Mammary epithelial cell (primary cell): ENCODE measurements around the gene FTH1.

ENCODE experiments used
- CTCF ChIP-seq, 2 donors: IDR thresholded peaks in 1 of 2; conservative IDR thresholded peaks in 1 of 2; 2 replicates each; pipeline ENCODE4 v1.5.1; 2011 to 2012; ENCODE audit warnings: inconsistent platforms in 2 of 2, low read length in 2 of 2, mild to moderate bottlenecking in 2 of 2, control low read depth in 1 of 2, low read depth in 1 of 2; ENCODE audit not compliant: insufficient read depth in 1 of 2; ENCODE audit errors: extremely low read depth in 1 of 2
- EZH2 ChIP-seq: IDR thresholded peaks from 2 replicates; pipeline ENCODE4 v1.6.1; 2012; ENCODE audit warnings: low read length, inconsistent platforms, borderline replicate concordance

GRCh38 chr11:62012832-62013461, 45.5 kb upstream of the FTH1 start:
- no peak for TF ChIP-seq CTCF (conservative IDR thresholded peaks at IDR 0.05 in 1 of 2, IDR thresholded peaks at IDR 0.05 in 1 of 2; ENCODE audit: extremely low read depth in 1 of 2, insufficient read depth in 1 of 2, low read depth in 1 of 2, low read length in 2 of 2)
- TF ChIP-seq EZH2 = no peak
